Stimulated activated CD8-positive, alpha-beta memory T cell treated with anti-CD3 and anti-CD28 coated beads, Interleukin-15, amount 100 ng/mL, for 1 hour (primary cell): ENCODE measurements around the gene NDUFV1.

Experiments used
- DNase-seq: peaks from one replicate; pipeline ENCODE4 v3.0.0-alpha.2; 2020; ENCODE audit warnings: low read depth

The NDUFV1 gene

GRCh38 chr11:67640758-67641337, 34.1 kb downstream of the NDUFV1 start:
- no peak for DNase-seq

GRCh38 chr11:67641338-67642172, 34.8 kb downstream of the NDUFV1 start:
- DNase-seq, result no peak

GRCh38 chr11:67642173-67643120, 35.7 kb downstream of the NDUFV1 start:
- DNase-seq, result no peak

DNA sequence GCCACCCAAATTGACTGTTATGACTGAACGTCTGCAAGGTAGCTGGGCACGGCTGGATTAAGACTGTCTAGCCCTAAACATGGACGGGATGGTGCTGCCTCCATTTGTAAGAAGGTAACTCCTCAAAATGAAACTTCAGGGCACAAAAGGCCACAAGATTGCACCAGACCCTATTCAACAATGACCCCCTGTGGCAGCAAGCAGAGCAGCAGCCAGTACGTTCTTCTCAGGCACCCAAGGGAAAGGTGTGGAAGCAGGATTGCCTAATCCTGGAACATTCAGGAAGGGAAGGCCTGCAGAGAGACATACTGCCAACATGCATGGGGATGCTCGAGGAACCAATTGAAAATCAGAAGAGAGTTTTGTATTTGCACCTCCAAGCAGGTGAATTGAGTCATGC, 37.3 kb downstream of the NDUFV1 start:
- no peak for DNase-seq

GRCh38 chr11:67644472-67645418, 38.0 kb downstream of the NDUFV1 start:
- no peak for DNase-seq

GRCh38 chr11:67645521-67646461, 39.1 kb downstream of the NDUFV1 start:
- no peak for DNase-seq

- no peak for DNase-seq
These were observed 40.0 kb downstream of the NDUFV1 start for GRCh38 chr11:67646535-67647336.

GRCh38 chr11:67647471-67647870, 40.7 kb downstream of the NDUFV1 start:
- DNase-seq, result no peak

GRCh38 chr11:67648140-67648795, 41.5 kb downstream of the NDUFV1 start:
- no peak for DNase-seq

- no peak for DNase-seq
These were observed 42.3 kb downstream of the NDUFV1 start for GRCh38 chr11:67648796-67649613.

DNA sequence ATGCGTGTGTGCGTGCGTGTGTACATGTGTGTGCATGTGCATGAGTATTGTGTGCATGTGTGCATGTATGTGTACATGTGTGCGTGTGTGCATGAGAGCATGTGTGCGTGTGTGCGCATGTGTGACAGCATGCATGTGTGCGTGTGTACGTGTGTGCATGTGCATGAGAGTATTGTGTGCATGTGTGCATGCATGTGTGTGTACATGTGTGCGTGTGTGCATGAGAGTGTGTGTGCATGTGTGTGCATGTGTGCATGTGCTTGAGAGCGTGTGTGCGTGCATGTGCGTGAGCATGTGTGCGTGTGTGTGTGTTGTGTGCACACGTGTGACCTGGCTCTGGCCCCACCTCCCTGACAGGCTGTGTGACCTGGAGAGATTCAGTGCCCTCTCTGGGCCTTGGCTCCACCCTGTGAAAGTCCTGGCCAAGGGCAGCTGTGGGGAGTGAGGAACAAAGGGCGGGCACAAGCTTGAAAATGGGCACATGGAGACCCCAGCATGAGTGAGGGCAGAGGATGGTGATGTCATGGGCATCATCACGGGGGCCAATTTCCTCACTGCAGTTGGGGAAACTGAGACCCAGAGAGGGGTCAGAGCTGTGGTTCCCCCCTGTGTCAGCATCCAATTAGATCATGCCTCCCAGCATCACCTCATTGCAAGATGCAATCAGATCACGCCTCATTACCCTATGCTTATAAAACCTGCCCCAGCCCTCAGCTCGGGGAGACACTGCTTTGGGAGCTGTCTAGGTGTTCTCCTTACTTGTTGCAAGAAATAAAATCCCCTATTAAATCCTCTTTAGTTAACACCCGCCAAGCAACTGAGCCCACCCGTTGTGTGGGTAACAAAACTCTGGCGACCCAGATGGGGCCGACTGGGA, 43.1 kb downstream of the NDUFV1 start:
- DNase-seq, result no peak

GRCh38 chr11:67651976-67652781, 45.4 kb downstream of the NDUFV1 start:
- DNase-seq, result no peak

DNA sequence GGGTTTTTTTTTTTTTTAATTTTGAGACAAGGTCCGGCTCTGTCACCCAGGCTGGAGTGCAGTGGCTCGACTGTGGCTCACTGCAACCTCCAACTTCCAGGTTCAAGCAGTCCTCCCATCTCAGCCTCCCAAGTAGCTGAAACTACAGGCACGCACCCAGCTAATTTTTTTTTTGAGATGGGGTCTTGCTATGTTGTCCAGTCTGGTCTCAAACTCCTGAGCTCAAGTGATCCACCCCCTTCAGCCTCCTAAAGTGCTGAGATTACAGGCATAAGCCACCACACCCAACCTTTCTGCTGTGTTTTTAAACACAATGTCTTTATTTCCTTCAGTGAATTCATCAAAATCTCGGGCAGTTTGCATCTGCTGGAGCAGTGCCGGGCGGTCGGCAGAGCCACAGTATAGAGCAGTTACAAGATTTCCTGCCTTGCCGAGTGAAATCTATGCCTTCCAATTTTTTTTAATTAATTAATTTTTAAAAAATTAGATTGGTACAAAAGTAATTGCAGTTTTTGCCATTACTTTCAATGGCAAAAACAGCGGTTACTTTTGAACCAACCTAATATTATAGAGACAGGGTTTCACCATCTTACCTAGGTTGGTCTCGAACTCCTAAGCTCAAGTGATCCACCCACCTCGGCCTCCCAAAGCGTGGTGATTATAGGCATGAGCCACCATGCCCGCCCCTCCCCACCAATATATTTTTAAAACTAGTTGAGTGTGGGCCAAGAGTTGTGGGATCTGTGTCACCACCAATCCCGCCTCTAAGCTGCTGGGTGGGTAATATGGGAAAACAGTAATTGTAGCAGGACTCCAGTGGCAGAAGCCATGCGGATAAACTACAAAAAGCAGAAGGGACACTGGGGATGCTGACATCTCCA, 46.5 kb downstream of the NDUFV1 start:
- no peak for DNase-seq

GRCh38 chr11:67654225-67654624, 47.5 kb downstream of the NDUFV1 start:
- no peak for DNase-seq

DNA sequence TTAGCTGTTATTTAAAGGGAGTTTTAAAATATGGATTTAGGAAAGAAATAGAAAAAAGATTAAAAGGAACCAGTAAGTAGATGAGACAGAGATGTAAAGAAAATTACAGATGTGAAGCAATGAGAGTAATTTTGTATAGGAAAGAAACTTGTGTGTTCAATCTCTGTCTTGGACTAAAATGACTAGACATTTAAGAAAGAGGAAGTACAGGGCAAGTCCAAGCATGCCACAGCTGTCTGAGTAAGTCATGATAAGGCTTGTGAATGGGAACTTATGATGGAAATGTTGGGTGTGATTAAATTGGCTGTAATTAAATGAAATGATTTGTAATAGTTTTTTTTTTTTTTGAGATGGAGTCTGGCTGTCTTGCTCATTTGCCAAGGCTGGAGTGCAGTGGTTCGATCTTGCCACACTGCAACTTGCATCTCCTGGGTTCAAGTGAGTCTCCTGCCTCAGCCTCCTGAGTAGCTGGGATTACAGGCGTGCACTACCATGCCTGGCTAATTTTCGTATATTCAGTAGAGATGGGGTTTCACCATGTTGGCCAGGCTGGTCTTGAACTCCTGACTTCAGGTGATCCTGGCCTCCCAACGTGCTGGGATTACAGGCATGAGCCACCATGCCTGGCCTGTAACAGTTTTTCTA, 49.7 kb downstream of the NDUFV1 start:
- DNase-seq, result no peak
